ENCODE data around the gene CTBP1.
A peak's percentile ranks its signal among the peaks of the same experiment; 100 is the strongest.

CTBP1 gene

GRCh38 chr4:1234309-1234695, 14.6 kb downstream of the CTBP1 start:
- H3K27me3 ChIP-seq (ENCODE audit: control insufficient read depth, insufficient read depth, low read length), result no peaks in the 10 kb centered on the region
- no peak overlapping the region for H3K9ac ChIP-seq (ENCODE audit: low read length)
- no peak overlapping the region for H3K27ac ChIP-seq (ENCODE audit: low read length)
- no peak overlapping the region for H3K4me3 ChIP-seq (ENCODE audit: low read length)
- H3K4me1 ChIP-seq (ENCODE audit: control insufficient read depth, low read depth, low read length), result no peaks in the 10 kb centered on the region
- H3K9me3 ChIP-seq (ENCODE audit: control insufficient read depth, low read depth, low read length), result no peaks in the 10 kb centered on the region
- H3K36me3 ChIP-seq (ENCODE audit: control insufficient read depth, low read depth, low read length), result peaks cover 56% of the 10 kb centered on the region

DNA sequence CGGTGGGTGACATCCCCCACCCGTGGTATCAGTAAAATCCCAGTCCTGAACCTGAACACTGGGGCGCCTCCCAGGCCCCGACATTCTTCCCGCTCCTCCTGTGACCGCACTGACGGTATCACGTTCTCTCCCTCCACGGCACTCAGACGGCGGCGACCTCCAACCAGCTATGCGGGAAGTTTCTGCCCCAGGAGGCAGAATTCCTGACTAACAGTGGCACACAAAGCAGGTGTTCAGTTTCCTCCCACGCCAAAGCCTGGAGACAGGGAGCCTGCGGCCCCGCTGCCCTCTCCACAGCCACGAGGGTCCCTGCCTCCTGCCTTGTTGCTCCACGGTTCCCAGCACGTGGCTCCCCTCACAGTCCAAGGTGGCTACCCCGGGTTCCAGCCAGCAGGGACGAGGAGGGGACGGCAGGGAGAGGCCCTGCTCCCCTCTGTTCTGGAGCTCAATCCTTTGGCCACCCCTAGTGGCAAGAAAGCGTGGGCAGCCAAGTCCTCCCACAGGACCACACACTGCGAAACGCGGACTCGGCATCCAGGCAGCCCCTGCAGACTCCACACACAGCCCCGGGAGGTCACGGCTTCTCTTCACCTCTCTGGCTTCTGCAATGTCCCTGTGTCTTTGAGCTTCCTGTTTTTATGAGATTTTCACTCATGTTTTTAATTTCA, 15.2 kb downstream of the CTBP1 start:
- peaks cover 56% of the 10 kb centered on the region for H3K36me3 ChIP-seq (ENCODE audit: control insufficient read depth, low read depth, low read length)
- H3K27ac ChIP-seq (ENCODE audit: low read length), result no peak overlapping the region
- no peaks in the 10 kb centered on the region for H3K9me3 ChIP-seq (ENCODE audit: control insufficient read depth, low read depth, low read length)
- H3K27me3 ChIP-seq (ENCODE audit: control insufficient read depth, insufficient read depth, low read length), result no peaks in the 10 kb centered on the region
- no peaks in the 10 kb centered on the region for H3K4me1 ChIP-seq (ENCODE audit: control insufficient read depth, low read depth, low read length)
- H3K9ac ChIP-seq (ENCODE audit: low read length), result no peak overlapping the region
- H3K4me3 ChIP-seq (ENCODE audit: low read length), result no peak overlapping the region

DNA sequence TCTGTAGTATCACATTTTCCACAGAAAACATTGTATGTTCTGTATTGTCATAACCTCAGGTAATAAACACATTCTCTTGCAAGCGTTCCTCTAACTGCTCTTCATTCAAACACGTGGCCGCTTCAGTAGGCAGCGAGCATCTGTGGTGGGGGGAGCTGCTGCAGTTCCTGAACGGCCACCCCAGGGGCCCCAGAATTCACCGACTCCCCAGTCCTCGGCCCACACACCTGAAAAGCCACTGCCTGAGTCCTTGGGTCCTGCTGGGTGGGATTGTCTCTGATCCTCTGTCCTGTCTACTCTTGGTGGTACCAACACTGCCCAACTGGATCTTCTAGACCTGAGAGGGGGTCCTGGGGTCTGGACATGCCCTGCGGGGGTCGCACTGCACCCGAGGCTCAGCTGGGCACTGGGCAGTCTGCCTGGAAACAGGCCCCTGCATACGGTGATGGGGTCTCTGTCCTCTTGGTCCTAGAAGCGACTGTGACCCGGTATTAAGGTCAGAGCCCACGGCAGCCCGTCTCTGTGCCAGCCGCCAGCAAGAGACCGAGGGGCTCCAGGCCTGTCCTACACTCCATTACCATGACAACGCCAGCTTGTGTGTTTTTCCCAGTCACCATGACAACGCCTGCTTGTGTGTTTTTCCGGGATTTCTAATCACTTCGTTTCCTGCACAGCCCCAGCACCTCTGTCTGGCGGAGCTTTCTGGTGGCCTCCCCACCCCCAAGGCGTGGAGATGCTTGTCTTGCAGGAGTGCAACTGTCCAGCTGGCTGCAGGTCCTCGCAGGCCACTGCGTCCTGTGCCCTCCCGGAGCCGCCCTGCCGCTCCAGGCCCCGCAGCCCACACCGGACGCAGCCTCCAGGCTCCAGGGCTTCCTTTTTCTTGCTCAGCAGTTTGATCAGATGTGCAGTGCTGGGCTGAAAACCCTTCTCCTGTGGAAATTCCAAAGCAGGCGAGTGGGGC, 16.0 kb downstream of the CTBP1 start:
- Histone ChIP-seq H3K9ac (ENCODE audit: low read length) (no peak overlapping the region), H3K4me1 (ENCODE audit: control insufficient read depth, low read depth, low read length) (no peaks in the 10 kb centered on the region), H3K9me3 (ENCODE audit: control insufficient read depth, low read depth, low read length) (no peaks in the 10 kb centered on the region), H3K4me3 (ENCODE audit: low read length) (no peak overlapping the region), H3K36me3 (ENCODE audit: control insufficient read depth, low read depth, low read length) (peaks cover 58% of the 10 kb centered on the region), H3K27me3 (ENCODE audit: control insufficient read depth, insufficient read depth, low read length) (no peaks in the 10 kb centered on the region), H3K27ac (ENCODE audit: low read length) (peak overlapping the region; percentile 39)

- H3K36me3 ChIP-seq (ENCODE audit: control insufficient read depth, low read depth, low read length), result peaks cover 62% of the 10 kb centered on the region
- no peaks in the 10 kb centered on the region for H3K4me1 ChIP-seq (ENCODE audit: control insufficient read depth, low read depth, low read length)
- H3K4me3 ChIP-seq (ENCODE audit: low read length), result no peak overlapping the region
- H3K9ac ChIP-seq (ENCODE audit: low read length), result no peak overlapping the region
- no peak overlapping the region for H3K27ac ChIP-seq (ENCODE audit: low read length)
- no peaks in the 10 kb centered on the region for H3K27me3 ChIP-seq (ENCODE audit: control insufficient read depth, insufficient read depth, low read length)
- no peaks in the 10 kb centered on the region for H3K9me3 ChIP-seq (ENCODE audit: control insufficient read depth, low read depth, low read length)
Measured at GRCh38 chr4:1231637-1232360, 17.1 kb downstream of the CTBP1 start.

GRCh38 chr4:1230971-1231636, 17.8 kb downstream of the CTBP1 start:
- Histone ChIP-seq H3K27ac (ENCODE audit: low read length) (no peak overlapping the region), H3K9ac (ENCODE audit: low read length) (no peak overlapping the region), H3K27me3 (ENCODE audit: control insufficient read depth, insufficient read depth, low read length) (no peaks in the 10 kb centered on the region), H3K9me3 (ENCODE audit: control insufficient read depth, low read depth, low read length) (no peaks in the 10 kb centered on the region), H3K36me3 (ENCODE audit: control insufficient read depth, low read depth, low read length) (peaks cover 63% of the 10 kb centered on the region), H3K4me3 (ENCODE audit: low read length) (no peak overlapping the region), H3K4me1 (ENCODE audit: control insufficient read depth, low read depth, low read length) (no peaks in the 10 kb centered on the region)

GRCh38 chr4:1230316-1230715, 18.6 kb downstream of the CTBP1 start:
- Histone ChIP-seq H3K27me3 (ENCODE audit: control insufficient read depth, insufficient read depth, low read length) (no peaks in the 10 kb centered on the region), H3K4me1 (ENCODE audit: control insufficient read depth, low read depth, low read length) (no peaks in the 10 kb centered on the region), H3K9me3 (ENCODE audit: control insufficient read depth, low read depth, low read length) (no peaks in the 10 kb centered on the region), H3K36me3 (ENCODE audit: control insufficient read depth, low read depth, low read length) (peaks cover 56% of the 10 kb centered on the region), H3K4me3 (ENCODE audit: low read length) (no peak overlapping the region), H3K27ac (ENCODE audit: low read length) (no peak overlapping the region), H3K9ac (ENCODE audit: low read length) (no peak overlapping the region)

DNA sequence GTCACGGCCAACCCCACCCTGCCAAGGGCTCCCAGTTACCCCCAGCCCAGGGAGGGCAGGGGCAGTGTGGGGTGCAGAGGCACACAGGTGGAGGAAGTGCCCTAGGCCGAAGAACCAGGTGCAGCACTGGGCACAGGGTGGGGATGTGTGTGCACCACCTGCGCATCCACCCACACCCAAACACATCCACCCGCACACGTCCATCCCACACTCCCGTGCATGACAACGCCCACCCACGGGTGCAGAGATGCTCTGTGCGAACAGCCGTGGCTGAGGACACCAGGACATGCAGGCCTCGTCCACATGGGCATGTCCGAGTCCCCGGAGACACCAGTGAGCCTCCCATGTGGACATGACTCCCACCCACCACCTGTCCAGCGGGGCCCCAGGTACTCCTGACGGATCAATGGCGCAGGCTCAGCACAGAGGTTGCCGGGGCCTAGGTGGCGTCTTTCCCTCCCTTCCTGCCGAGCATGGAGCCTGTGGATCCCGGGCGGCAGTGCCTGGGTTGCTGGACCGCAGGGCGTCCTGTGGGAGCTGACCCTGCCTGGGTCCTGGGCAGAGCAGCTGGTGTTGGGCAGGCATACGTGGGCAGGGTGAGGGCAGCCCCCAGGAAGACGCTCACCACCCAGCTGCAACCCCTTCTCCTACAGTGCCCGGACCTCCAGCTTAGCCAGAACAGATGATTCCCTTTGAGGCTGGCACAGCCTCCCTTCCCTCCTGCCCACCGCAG, 19.6 kb downstream of the CTBP1 start:
- Histone ChIP-seq H3K9ac (ENCODE audit: low read length) (no peak overlapping the region), H3K36me3 (ENCODE audit: control insufficient read depth, low read depth, low read length) (peaks cover 57% of the 10 kb centered on the region), H3K27ac (ENCODE audit: low read length) (no peak overlapping the region), H3K4me1 (ENCODE audit: control insufficient read depth, low read depth, low read length) (no peaks in the 10 kb centered on the region), H3K9me3 (ENCODE audit: control insufficient read depth, low read depth, low read length) (no peaks in the 10 kb centered on the region), H3K4me3 (ENCODE audit: low read length) (no peak overlapping the region), H3K27me3 (ENCODE audit: control insufficient read depth, insufficient read depth, low read length) (no peaks in the 10 kb centered on the region)

GRCh38 chr4:1227816-1228215, 21.1 kb downstream of the CTBP1 start:
- no peaks in the 10 kb centered on the region for H3K9me3 ChIP-seq (ENCODE audit: control insufficient read depth, low read depth, low read length)
- H3K4me3 ChIP-seq (ENCODE audit: low read length), result no peak overlapping the region
- H3K27ac ChIP-seq (ENCODE audit: low read length), result no peak overlapping the region
- H3K27me3 ChIP-seq (ENCODE audit: control insufficient read depth, insufficient read depth, low read length), result no peaks in the 10 kb centered on the region
- peaks cover 57% of the 10 kb centered on the region for H3K36me3 ChIP-seq (ENCODE audit: control insufficient read depth, low read depth, low read length)
- H3K9ac ChIP-seq (ENCODE audit: low read length), result no peak overlapping the region
- no peaks in the 10 kb centered on the region for H3K4me1 ChIP-seq (ENCODE audit: control insufficient read depth, low read depth, low read length)

- Histone ChIP-seq H3K36me3 (ENCODE audit: control insufficient read depth, low read depth, low read length) (peaks cover 51% of the 10 kb centered on the region), H3K27me3 (ENCODE audit: control insufficient read depth, insufficient read depth, low read length) (no peaks in the 10 kb centered on the region), H3K9me3 (ENCODE audit: control insufficient read depth, low read depth, low read length) (no peaks in the 10 kb centered on the region), H3K9ac (ENCODE audit: low read length) (no peak overlapping the region), H3K4me1 (ENCODE audit: control insufficient read depth, low read depth, low read length) (no peaks in the 10 kb centered on the region), H3K4me3 (ENCODE audit: low read length) (no peak overlapping the region), H3K27ac (ENCODE audit: low read length) (no peak overlapping the region)
Measured at GRCh38 chr4:1226598-1226997, 22.3 kb downstream of the CTBP1 start.

- Histone ChIP-seq H3K4me3 (ENCODE audit: low read length) (no peak overlapping the region), H3K9me3 (ENCODE audit: control insufficient read depth, low read depth, low read length) (no peaks in the 10 kb centered on the region), H3K9ac (ENCODE audit: low read length) (no peak overlapping the region), H3K36me3 (ENCODE audit: control insufficient read depth, low read depth, low read length) (peaks cover 49% of the 10 kb centered on the region), H3K4me1 (ENCODE audit: control insufficient read depth, low read depth, low read length) (no peaks in the 10 kb centered on the region), H3K27ac (ENCODE audit: low read length) (no peak overlapping the region), H3K27me3 (ENCODE audit: control insufficient read depth, insufficient read depth, low read length) (no peaks in the 10 kb centered on the region)
Measured at GRCh38 chr4:1226144-1226481, 22.8 kb downstream of the CTBP1 start.

All from iPS-18a (cell line).